ENCODE measurements around the gene GSTM3. TPM values are rescaled to one million over a fixed set of nuclear protein-coding genes. Genes with fewer than 3 reads are reported as not detected.

Gene GSTM3
- total and polyA plus RNA-seq, 10 of the 15 experiments (the other 5 are each of a cell fraction or from before 2014, with no cell fraction given): not detected

DNA sequence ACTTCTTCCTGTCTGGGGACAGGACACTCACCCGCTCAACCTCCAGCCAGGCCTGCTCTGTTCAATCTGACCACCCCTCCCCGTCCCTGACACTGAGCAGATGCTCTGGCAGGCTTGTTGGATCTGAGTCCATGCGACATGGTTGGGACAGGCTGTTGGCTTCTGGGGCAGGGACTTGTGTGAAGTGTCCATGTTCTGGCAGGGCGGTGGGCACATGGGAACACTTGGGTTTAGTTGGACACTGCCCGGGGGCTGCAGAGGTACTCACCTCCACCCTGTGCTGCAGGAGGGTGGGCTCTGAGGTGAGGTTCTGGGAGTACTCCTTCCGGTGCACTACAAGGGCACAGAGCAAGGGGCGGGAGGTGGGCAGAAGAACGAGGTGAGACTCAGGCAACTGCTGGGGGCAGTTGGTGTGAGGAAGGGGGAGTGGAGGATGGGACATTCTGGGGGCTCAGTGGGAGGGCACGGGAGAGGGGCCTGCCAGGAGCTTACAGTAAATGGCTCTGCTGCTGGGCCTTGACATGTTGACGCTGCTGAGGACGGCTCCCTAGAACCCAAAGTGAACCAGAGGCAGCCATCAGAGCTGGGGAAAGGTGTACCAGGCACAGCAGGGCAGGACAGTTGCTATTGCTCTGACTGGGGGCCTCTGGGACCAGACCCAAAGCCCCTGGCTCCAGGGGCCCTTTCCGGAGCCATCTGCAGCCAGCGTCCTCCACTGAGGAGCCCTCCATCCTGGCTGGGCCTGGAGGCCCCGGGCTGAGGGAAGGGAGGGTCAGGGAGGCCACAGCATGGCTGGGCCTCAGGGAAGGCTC, 20.6 kb upstream of the GSTM3 start:
- DNase-seq (ENCODE audit: low read depth, low spot score) (no peak), FAIRE-seq (no peak), ATAC-seq (no peak)
- Histone ChIP-seq H3K4me3 (no peak overlapping the region), H4K20me1 (ENCODE audit: control insufficient read depth, insufficient read depth) (no peaks in the 10 kb centered on the region), H3K4me1 (ENCODE audit: control insufficient read depth, insufficient read depth, low read length) (no peaks in the 10 kb centered on the region), H3K27me3 (replicated peaks in 1 of 2; ENCODE audit: control insufficient read depth in 2 of 2, insufficient read depth in 2 of 2, low read length in 1 of 2) (no peaks in the 10 kb centered on the region; a peak in 1 of 4 replicates), H3K9me3 (replicated peaks; ENCODE audit: control insufficient read depth, insufficient read depth, low read length) (no peaks in the 10 kb centered on the region), H3K79me2 (ENCODE audit: control insufficient read depth, insufficient read depth, low read length) (no peaks in the 10 kb centered on the region), H2AFZ (ENCODE audit: control insufficient read depth, low read depth, low read length) (no peak overlapping the region), H3K27ac (ENCODE audit: control insufficient read depth, insufficient read depth) (no peak overlapping the region), H3K36me3 (ENCODE audit: control insufficient read depth in 2 of 2, insufficient read depth in 2 of 2, low read length in 1 of 2) (no peaks in the 10 kb centered on the region), H3K9ac (ENCODE audit: control insufficient read depth, insufficient read depth, low read length) (no peak overlapping the region), H3K4me2 (ENCODE audit: control insufficient read depth, insufficient read depth) (no peak overlapping the region)
- 50% methylated on average over 13 of the region's 14 CpGs for WGBS (ENCODE audit: insufficient coverage, insufficient replicate concordance, low lambda C conversion rate, missing lambda C conversion rate)
- CTCF ChIA-PET: interaction anchor here (0.9 to 2.6 kb wide), 2 partner anchors 121 to 223 kb away, joined by 3 to 13 read pairs; partner anchors contain the start of gene AHCYL1
- no TSS peak for BruUV-seq (replicated peaks)
- RAD21 ChIA-PET (ENCODE audit: unreplicated experiment): interaction anchor here (1.0 kb wide), 1 partner anchor 222 kb away, joined by 3 read pairs; no protein-coding TSS in a partner anchor
- SMC1A ChIA-PET (ENCODE audit: uncharacterized antibody, unreplicated experiment): no interaction called here
- in situ Hi-C loops (cut with MboI): no loop called here
- POLR2A ChIA-PET: no interaction called here
- intact Hi-C loops (cut with micrococcal nuclease; ENCODE audit: unreplicated experiment): no loop called here
- TF ChIP-seq, protein P1, sequence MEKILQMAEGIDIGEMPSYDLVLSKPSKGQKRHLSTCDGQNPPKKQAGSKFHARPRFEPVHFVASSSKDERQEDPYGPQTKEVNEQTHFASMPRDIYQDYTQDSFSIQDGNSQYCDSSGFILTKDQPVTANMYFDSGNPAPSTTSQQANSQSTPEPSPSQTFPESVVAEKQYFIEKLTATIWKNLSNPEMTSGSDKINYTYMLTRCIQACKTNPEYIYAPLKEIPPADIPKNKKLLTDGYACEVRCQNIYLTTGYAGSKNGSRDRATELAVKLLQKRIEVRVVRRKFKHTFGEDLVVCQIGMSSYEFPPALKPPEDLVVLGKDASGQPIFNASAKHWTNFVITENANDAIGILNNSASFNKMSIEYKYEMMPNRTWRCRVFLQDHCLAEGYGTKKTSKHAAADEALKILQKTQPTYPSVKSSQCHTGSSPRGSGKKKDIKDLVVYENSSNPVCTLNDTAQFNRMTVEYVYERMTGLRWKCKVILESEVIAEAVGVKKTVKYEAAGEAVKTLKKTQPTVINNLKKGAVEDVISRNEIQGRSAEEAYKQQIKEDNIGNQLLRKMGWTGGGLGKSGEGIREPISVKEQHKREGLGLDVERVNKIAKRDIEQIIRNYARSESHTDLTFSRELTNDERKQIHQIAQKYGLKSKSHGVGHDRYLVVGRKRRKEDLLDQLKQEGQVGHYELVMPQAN (conservative IDR thresholded peaks at IDR 0.05): no peak
- TF ChIP-seq MEF2B (IDR thresholded peaks at IDR 0.05; ENCODE audit: partially characterized antibody, poor library complexity, severe bottlenecking) (no peak), MYC (IDR thresholded peaks at IDR 0.05; ENCODE audit: insufficient read depth, insufficient read length, insufficient replicate concordance, low read length, severe bottlenecking) (no peak), SREBF2 (IDR thresholded peaks at IDR 0.05; ENCODE audit: low read length) (no peak), YBX1 (IDR thresholded peaks at IDR 0.05) (no peak), BMI1 (IDR thresholded peaks at IDR 0.05; ENCODE audit: borderline replicate concordance) (no peak), MXI1 (IDR thresholded peaks at IDR 0.05; ENCODE audit: low read depth, low read length) (no peak), KDM1A (IDR thresholded peaks at IDR 0.05; ENCODE audit: borderline replicate concordance) (no peak), IRF4 (IDR thresholded peaks at IDR 0.05; ENCODE audit: low read depth, low read length) (no peak), GABPA (IDR thresholded peaks at IDR 0.05; ENCODE audit: low read depth) (no peak), RAD21 (IDR thresholded peaks at IDR 0.05; ENCODE audit: insufficient read depth, low read depth, low read length) (no peak)
- TF ChIP-seq, protein P2, sequence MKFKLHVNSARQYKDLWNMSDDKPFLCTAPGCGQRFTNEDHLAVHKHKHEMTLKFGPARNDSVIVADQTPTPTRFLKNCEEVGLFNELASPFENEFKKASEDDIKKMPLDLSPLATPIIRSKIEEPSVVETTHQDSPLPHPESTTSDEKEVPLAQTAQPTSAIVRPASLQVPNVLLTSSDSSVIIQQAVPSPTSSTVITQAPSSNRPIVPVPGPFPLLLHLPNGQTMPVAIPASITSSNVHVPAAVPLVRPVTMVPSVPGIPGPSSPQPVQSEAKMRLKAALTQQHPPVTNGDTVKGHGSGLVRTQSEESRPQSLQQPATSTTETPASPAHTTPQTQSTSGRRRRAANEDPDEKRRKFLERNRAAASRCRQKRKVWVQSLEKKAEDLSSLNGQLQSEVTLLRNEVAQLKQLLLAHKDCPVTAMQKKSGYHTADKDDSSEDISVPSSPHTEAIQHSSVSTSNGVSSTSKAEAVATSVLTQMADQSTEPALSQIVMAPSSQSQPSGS (IDR thresholded peaks at IDR 0.05; ENCODE audit: low read length): no peak
- TF ChIP-seq, protein P3, sequence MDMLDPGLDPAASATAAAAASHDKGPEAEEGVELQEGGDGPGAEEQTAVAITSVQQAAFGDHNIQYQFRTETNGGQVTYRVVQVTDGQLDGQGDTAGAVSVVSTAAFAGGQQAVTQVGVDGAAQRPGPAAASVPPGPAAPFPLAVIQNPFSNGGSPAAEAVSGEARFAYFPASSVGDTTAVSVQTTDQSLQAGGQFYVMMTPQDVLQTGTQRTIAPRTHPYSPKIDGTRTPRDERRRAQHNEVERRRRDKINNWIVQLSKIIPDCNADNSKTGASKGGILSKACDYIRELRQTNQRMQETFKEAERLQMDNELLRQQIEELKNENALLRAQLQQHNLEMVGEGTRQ (IDR thresholded peaks at IDR 0.05; ENCODE audit: borderline replicate concordance, low read depth, low read length): no peak
- TF ChIP-seq, protein P4, sequence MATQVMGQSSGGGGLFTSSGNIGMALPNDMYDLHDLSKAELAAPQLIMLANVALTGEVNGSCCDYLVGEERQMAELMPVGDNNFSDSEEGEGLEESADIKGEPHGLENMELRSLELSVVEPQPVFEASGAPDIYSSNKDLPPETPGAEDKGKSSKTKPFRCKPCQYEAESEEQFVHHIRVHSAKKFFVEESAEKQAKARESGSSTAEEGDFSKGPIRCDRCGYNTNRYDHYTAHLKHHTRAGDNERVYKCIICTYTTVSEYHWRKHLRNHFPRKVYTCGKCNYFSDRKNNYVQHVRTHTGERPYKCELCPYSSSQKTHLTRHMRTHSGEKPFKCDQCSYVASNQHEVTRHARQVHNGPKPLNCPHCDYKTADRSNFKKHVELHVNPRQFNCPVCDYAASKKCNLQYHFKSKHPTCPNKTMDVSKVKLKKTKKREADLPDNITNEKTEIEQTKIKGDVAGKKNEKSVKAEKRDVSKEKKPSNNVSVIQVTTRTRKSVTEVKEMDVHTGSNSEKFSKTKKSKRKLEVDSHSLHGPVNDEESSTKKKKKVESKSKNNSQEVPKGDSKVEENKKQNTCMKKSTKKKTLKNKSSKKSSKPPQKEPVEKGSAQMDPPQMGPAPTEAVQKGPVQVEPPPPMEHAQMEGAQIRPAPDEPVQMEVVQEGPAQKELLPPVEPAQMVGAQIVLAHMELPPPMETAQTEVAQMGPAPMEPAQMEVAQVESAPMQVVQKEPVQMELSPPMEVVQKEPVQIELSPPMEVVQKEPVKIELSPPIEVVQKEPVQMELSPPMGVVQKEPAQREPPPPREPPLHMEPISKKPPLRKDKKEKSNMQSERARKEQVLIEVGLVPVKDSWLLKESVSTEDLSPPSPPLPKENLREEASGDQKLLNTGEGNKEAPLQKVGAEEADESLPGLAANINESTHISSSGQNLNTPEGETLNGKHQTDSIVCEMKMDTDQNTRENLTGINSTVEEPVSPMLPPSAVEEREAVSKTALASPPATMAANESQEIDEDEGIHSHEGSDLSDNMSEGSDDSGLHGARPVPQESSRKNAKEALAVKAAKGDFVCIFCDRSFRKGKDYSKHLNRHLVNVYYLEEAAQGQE (IDR thresholded peaks at IDR 0.05; ENCODE audit: low read depth, low read length): no peak
- TF ChIP-seq, protein P5, sequence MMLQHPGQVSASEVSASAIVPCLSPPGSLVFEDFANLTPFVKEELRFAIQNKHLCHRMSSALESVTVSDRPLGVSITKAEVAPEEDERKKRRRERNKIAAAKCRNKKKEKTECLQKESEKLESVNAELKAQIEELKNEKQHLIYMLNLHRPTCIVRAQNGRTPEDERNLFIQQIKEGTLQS (IDR thresholded peaks at IDR 0.05; ENCODE audit: borderline replicate concordance, extremely low read depth, low read depth, low read length): no peak

Measured in GM12878 (cell line).